HG03159 (cell line): ENCODE measurements around the gene DCP2.
"Not testable (repeated sequence)": the region's sequence is repeated elsewhere in the genome, so short reads cannot be mapped to it uniquely, and the experiment has no call there.

ENCODE experiments used
- ATAC-seq: cut with Tn5 transposase; IDR thresholded peaks from one replicate; pipeline ENCODE4 v1.9.1; 2021; ENCODE audit warnings: mild to moderate bottlenecking, moderate library complexity; ENCODE audit not compliant: unreplicated experiment

DCP2 gene

DNA sequence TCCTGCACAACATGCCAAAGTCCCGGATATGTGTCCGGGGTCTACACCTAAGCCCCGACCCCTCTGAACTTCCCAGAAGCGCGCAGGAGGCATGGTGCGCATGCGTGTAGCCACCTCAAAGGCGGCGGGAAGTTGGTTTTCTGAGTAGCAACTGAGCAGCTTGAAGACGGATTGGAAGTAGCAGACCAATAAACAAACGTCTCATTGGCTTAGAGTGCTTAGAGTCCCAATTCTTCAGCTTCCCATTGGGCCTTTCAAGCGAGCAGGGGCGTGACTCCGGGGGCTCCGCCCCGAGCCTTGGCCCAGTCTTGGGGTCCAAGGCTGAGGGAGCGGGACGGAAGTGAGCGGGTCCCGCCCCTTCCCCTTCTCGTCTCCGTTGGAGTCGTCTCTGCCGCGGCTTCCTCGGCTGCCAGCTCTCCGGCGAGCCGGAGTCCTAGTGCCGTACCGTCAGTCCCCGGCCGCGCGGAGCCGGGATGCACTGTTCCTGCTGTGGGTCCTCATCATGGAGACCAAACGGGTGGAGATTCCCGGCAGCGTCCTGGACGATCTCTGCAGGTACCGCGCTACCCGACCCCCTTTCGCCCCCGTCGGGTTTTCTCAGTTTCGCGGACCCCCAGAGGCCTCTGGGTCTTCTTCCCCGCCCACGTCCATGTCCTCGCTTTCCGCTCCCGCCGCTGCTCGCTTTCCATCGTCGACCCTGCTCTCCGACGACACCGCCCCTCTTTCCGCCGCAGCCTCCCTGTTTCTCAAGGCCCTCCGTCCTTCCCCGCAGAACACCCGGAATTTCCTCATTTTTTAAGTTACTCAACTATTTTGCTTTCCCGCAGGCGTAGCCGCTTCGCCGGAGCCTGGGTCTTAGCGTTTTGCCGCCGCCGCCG, at the start of gene DCP2:
Gene DCP2 (plus strand): TSS at position 367 of the 878 bp plus-strand sequence. CDS start 136 bp downstream, at position 503.
- peak; percentile 99 for ATAC-seq

DNA sequence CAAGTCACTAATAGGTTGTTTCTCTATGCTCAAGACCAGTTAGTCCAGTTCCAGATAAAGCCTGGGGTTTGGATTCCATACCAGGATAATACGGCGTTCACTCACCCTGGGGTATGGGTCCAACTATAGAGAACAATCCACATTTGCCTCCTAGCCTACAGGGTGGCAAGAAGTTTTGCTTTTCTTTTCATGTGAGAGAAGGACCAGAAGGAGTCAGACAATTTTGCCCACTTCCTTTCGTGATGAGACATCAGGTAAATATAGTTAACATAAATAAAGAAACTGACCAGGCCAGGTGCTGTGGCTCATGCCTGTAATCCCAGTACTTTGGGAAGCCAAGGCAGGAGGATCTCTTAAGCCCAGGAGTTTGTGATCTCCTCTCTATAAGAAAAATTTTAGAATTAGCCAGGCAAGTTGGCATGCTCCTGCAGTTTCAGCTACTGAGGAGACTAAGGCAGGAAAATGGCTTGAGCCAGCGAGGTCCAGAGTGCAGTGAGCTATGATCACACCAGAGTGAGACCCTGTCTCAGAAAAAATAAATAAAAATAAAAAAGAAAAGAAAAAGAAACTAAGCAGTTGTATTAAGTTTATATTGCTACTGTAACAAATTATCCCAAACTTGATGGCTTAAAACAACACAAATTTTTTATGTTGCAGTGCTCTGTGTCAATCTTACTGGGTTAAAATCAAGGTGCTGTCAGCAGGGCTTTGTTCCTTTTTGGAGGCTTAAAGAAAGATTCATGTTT, 47.1 kb upstream of the DCP2 start:
- peak; percentile 71 for ATAC-seq

DNA sequence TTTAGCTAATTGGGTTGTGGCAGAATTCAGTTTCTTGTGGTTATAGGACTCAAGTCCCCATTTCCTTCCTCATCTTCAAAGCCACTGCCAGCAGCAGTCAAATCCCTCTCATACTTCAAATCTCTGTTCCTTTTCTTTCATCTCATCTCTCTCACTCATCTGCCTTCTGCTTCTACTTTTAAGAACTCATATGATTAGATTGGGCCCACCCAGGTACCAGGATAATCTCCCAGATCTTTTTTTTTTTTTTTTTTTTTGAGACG, 46.6 kb upstream of the DCP2 start:
- peak; percentile 46 for ATAC-seq

DNA sequence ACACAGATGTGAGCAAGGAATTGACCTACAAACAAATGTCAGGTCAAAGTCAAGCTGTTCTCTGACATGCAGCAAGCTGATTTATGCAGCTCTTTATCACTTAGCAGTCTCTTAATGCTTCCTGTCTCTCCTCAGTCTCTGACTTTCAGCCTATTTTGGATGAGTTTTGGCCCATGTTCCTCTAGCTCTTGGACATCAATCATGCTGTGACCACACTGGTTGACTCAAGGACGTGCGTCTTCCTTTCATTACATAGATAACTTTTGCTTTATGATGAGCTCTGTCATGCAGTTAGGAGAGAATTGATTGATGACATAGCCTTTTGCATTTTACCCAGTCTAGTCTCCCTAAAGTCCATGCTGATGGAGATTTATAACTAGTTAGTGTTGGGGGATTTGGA, 45.1 kb upstream of the DCP2 start:
- no peak for ATAC-seq

DNA sequence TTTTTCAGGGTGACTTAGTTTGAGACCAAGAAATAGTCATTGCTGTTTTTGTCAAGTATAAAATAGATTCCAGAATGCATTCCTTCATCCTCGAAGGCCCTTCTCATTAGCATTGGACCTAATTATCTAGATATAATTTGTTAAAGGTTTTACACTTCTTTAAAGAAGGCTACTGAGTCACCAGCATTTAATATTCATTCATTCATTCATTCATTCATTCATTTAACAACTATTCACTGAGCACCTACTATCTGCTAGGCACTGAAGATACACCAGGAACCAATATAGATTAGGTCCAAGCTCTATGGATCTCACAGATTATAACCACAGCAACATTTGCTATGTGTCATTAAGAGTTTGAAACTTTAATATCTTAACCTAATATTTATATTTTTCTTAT, 43.5 kb upstream of the DCP2 start:
- no peak for ATAC-seq

DNA sequence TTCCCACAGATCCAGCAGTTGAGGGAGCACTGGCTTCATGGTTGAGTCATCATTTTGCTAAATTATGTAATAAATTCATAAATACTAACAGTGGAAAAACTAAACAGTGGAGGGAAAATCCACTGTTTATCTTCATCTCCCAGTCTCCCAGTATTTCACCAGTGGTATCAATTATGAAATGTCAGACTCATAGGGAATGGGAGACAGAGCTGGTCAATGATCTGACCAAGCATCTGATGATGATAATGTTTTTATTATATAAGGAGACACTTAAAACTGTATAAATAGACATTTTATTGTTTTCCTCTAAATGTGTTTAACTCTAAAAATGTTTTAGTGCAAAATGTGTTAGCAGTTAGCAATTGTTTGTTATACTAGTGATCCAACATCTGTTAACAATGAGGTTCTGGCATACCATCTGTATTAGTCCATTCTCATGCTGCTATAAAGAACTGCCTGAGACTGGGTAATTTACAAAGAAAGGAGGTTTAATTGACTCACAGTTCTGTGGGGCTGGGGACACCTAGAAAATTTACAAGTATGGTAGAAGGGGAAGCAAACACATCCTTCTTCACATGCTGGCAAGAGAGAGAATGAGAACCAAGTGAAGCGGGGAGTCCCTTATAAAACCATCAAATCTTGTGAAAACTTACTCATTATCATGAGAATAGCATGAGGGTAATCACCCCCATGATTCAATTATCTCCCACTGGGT, 42.8 kb upstream of the DCP2 start:
- ATAC-seq = no peak

DNA sequence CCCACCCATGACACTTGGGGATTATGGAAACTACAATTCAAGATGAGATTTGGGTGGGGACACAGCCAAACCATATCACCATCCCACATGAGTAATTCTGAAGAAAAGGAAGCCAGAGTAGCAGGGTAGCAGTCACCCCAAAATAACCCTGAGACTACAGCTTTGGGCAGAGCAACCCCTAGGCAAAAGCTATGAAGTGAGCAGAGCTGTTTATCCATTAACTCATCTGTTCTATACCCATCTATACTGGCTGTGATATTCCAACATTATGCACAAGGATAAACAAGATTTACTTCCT, 42.3 kb upstream of the DCP2 start:
- ATAC-seq = no peak

DNA sequence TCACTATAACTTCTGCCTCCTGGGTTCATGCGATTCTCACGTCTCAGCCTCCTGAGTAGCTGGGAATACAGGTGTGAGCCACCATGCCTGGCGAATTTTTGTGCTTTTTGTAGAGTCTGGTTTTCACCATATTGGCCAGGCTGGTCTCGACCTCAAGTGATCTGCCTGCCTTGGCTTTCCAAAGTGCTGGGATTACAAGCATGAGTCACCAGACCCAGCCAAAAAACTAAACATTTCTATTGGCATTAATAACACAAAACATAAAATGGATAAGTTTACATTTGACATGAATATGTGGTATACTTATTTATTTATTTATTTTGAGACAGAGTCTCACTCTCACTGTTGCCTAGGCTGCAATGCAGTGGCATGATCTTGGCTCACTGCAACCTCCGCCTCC, 40.9 kb upstream of the DCP2 start:
- no peak for ATAC-seq

DNA sequence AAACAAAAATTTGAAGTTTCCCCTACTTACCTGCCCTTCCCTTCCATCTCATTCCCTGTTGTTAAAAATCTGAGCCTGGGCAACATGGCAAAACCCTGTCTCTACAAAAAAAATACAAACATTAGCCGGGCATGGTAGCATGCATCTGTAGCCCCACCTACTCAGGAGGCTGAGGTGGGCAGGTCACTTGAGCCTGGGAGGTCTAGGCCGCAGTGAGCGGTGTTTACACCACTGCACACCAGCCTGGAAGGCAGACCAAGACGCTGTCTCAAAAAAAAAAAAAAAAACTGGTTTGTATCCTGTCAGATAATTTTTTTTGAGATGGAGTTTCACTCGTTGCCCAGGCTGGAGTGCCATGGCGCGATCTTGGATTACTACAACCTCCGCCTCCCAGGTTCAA, 38.3 kb upstream of the DCP2 start:
- no peak for ATAC-seq

DNA sequence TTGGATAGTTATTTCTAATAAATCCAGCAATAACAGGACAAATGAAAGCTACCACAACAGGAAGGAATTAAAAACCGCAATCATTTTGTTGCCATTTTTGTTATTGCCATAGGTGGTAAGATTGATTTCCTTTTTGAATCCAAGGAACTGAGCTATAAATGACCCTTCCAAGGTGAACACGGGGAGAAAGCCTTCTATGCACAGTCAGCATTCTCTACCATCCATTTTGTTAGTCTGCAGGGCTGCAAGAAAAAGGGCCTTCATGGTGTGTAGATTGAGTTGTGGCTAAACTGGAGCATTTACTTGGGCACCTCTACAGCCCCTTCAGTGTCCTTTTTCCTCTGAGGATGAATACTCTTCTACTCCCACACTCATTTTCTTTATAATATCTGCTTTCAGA, 35.9 kb upstream of the DCP2 start:
- no peak for ATAC-seq

DNA sequence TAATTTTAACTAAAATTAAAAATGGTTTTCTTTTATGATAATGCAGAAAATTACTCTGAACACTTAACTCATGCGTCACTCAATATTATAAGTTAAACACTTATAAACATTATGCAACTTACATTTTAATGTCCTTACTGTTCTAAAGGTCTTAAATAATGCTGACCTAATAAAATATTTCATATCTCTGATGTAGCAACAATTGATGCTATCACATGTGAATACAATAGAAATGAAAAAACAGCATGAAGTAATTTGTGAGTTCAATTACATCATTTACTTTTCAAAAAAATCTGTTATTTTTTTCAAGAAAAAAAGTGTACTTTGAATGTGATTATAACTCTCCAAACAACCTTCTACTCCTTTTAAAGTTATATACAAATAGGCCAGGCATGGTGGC, 28.1 kb upstream of the DCP2 start:
- ATAC-seq = no peak

DNA sequence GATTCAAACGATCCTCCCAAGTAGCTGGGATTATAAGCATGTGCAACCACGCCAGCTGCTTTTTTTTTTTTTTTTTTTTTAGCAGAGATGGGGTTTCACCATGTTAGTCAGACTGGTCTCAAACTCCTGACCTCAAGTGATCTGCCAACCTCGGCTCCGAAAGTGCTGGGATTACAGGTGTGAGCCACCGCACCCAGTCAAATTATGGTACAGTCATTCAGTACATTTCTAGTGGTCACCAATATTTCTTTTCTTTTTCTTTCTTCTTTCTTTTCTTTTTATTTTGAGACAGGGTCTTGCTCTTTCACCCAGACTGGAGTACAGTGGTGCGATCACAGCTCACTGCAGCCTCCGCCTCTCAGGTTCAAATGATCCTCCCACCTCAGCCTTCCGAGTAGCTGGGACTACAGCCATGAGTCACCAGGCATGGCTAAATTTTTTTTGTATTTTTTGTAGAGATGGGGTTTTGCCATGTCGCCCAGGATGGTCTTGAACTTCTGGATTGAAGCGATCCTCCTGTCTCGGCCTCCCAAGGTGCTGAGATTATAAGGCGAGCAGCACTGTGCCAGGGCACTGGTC, 25.4 kb upstream of the DCP2 start:
- peak; percentile 74 for ATAC-seq

DNA sequence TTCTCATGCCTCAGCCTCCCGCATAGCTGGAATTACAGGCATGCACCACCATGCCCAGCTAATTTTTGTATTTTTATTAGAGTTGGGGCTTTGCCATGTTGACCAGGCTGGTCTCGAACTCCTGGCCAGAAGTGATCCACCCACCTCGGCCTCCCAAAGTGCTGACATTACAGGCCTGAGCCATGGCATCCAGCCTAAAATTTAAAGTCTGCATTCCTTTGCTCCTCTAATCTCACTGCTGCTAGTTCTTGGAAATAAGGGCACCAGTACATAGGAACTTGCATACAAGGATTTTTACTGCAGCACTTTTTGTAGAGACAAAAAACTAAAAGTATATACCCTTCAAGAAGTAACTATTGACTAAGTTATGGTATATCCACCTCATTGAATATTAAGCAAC, 20.0 kb upstream of the DCP2 start:
- ATAC-seq = no peak

DNA sequence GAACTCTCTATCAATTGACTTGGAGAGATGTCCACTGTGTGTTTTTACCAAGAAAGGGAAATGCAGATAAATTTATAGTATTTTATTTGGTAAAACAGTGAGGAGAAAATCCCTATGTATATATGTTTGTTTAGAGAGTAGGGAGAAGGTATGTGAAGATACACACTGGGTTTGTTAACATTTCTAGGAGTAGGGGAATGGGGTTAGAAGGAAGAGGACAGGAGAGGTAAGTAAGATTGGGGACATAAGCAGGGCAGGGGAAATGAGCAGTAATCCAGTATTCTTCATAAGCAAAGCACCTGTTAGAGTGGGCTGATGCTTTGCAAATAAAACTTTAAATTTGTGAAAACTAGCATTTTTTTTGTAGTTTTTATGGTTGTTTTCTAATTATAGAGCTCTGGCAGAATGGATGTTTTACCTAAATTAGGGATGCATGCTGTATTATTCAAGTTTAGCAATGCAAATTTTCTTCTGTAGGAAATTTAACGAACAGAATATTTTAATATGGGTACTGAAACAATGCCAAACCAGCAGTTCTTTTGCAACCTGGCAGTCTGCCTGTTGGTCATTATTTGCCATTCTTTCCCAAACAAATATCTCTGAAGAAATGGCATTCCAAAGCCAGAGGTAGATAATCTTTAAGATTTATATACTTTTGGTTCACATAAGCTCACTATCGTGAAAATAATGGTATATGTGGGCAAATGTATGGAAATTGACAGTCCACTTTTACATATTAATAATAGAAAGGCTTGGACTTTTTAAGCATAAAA, 19.4 kb upstream of the DCP2 start:
- ATAC-seq = no peak

DNA sequence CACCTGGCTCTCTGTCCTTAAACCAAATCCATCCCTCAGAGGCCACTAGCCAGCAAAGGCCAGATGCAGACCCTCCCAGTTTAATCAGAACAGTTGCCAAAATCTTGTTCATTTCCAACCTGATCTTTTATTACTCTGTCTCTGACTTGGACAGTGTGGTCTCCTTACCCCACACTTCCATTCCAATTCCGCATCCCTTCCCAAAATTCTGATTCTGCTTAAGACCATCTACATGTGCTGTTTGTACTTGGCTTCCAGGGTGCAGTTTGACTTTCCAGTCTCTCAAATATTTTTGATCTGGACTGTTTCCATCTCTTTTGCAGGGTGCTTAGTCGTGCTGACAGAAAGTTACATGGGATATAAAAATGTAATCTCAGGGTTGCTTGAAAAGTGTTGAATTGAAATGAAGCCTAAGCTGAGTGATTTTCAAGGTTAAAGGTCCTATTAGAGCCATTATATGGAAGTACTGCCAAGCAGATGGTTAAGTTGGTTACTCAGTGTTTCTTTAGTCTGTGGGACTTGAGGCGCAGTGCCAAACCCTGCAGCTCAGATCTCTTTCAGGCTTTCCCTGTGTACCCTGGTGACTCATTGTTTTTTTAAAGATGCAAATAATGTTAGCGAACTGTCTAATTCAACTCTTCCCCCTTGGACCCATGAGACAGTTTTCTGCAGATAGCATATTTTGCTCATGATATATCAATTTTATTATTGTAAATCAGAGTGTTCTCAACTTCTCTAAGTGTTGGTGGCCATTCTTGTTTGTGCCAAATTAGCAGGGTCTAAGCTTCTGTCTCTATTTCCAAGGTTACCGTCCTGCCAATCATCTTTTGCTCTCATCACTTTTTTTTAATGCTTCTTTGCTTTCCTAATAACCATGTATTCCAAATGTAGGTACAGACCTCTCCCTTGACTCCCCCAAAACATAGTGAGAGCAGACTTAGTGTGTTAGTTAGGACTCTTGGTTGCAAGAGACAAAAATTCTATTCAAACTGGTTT, 18.2 kb upstream of the DCP2 start:
- peak; percentile 93 for ATAC-seq

DNA sequence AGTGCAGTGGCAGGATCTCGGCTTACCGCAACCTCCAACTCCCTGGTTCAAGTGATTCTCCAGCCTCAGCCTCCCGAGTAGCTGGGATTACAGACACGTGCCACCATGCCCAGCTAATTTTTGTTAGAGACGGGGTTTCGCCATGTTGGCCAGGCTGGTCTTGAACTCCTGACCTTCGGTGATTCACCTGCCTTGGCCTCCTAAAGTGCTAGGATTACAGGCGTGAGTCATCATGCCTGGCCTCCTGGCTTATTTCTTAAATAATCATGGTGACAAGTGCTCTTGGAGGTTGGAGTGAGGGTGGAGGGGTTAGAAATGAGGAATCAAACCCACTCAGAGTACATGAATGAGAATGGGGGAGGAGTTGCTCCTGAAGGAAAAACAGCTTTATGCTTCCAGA, 16.7 kb upstream of the DCP2 start:
- ATAC-seq = not testable (repeated sequence)

DNA sequence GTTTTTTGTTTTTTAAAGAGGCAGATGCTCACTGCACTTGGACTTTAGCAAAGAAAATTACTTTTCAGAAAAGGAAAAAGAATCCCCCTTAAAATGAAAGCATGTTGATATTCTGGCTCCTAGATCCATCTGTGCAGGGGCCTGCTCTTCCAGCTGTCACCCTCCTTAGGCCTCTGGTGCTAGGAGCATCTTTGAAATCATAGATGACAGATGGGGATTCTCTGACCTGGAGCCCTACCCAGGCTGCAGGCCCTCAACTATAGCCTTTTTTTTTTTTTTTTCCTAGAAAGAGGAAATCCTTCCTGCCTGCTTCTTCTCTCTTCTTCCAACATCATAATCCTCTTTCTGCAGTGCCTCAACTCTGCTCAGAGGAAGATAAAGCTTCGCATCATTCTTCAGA, 16.3 kb upstream of the DCP2 start:
- ATAC-seq = no peak

DNA sequence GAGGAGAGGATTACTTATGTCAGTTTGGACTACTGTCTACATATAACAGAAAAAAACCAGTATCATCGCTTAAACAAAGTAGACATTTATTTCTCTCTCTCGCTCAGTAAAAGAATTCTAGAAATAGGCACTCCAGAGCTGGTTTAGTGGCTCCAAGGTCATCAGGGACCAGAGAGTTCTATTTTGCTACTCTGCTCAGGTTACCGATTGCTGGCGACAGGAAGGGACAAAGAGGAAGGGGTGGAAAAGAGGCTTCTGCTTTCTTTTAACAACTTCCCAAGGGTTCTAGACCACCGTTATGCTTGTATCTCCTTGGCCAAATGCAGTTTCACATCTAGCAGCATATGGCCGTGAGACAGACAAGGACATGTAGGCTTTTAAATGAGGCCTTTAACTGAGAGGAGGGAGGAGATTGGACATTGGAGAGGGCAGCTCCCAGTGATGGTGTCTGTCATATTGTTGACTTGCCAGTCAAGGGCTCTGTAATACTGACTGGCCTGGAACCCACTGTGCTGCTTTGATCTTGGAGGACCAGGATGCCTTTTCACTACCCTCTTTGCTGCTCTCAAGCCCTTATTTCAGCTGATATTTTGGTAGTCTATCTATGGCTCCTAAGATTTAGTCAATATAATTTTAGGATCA, 15.6 kb upstream of the DCP2 start:
- no peak for ATAC-seq

DNA sequence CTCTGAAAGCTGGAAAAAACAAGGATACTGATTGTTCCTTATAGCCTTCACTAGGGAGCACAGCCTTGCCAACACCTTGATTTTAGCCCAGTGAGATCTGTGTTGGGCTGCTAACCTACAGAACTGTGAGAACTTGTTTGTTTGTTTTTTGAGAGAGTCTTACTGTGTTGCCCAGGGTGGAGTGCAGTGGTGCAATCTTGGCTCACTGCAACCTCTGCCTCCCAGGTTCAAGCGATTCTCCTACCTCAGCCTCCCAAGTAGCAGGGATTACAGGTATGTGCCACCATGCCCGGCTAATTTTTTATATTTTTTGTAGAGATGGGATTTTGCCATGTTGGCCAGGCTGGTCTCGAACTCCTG, 13.2 kb upstream of the DCP2 start:
- not testable (repeated sequence) for ATAC-seq
